GM21529 (cell line): ENCODE measurements around the gene MZT2A.
"Not testable (repeated sequence)": the region's sequence is repeated elsewhere in the genome, so short reads cannot be mapped to it uniquely, and the experiment has no call there.

Experiments used
- ATAC-seq: cut with Tn5 transposase; IDR thresholded peaks from one replicate; pipeline ENCODE4 v1.9.1; 2021; ENCODE audit not compliant: unreplicated experiment

MZT2A gene

DNA sequence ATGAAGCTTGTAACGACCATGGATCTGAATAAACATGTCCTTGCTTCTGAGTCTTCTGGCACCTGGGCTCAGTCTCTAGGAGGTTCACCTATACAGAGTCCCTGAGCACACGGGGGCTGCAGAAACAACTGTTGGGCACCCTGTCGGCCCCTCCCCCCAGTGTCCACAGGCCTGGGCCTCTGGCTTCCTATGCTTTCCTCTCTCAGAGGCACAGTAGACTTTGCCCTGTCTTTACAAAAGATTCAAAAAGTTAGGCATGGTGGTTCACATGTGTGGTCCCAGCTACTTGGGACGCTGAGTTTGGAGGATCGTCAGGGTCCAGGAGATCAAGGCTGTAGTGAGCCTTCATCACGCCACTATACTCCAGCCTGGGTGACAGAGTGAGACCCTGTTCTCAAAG lies 29.3 kb upstream of the MZT2A start:
- not testable (repeated sequence) for ATAC-seq

DNA sequence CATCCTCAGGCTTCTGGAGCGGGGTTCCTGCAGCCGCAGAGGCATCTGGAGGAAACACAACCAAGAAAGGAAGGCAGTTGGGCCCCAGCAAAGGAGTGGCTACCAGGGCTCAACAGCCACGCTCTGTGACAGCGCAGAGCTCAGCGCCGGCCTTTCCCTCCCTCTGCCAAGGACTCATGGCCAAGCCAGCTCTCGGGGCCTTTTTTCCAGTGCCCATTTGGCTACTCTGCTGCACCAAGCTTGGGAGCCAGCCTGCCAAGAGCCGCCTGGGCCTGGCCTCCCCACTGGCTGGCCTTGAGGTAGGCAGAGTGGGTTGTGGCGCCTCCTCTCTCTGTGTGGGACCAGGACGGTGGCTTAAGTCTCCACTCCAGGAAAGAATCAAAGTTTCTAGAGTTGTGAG lies 28.3 kb upstream of the MZT2A start:
- ATAC-seq, result no peak

DNA sequence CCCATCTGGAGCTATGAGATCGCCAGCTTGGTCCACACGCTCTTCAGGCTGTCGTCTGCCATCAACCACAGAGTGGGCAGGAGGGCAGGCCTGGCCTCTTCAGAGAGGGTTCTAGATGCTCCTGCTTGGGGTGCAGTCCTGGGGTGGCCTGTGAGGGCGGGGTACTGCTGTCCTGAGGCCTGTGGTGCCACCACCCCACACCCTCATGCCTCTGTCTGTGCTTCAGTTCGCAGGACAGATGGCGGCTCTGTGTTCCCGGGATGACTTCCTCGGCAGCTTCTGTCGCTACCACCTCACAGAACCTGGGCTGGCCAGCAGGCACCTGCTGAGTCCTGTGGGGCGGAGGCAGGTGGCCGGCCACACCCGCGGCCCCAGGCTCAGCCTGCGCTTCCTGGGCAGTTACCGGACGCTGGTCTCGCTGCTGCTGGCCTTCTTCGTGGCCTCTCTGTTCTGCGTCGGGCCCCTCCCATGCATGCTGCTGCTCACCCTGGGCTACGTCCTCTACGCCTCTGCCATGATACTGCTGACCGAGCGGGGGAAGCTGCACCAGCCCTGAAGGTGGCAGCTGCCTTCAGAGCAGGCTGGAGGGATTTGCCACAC lies 27.8 kb upstream of the MZT2A start:
- ATAC-seq, result not testable (repeated sequence)

DNA sequence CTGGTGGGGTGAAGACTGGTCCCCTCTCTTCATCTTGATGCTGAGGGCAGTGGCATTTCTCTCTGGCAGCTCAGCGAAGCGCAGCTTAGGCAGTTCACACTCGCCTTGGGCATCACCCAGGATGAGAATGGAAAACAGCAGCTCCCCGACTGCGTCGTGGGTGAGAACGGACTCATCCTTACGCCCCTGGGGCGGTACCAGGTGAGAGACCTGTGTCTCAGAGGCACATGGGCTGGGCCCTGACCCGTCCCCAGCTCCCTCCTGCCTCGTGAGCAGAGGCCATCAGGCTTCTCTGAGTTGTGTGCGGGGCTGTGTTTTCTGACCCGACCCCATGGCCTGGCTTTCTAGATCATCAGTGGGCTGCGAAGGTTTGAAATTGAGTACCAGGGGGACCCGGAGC lies 27.3 kb upstream of the MZT2A start:
- ATAC-seq, result no peak

DNA sequence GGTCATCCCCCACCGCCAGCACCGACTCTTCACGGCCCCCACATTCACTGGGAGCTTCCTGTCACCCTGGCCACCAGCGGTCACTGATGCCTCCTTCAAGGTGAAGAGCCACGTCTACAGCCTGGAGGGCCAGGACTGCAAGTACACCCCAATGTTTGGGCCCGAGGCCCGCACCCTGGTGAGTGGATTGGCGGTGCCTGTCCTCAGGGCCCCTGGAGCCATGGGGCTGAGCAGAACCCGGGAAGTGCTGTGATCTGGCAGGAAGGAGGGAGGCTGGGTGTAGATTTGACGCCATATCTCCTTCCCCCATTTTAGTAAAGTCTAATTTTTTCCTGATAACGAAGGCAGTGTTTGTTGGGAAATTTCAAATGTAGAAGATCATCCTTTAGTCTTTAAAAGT lies 26.3 kb upstream of the MZT2A start:
- not testable (repeated sequence) for ATAC-seq

DNA sequence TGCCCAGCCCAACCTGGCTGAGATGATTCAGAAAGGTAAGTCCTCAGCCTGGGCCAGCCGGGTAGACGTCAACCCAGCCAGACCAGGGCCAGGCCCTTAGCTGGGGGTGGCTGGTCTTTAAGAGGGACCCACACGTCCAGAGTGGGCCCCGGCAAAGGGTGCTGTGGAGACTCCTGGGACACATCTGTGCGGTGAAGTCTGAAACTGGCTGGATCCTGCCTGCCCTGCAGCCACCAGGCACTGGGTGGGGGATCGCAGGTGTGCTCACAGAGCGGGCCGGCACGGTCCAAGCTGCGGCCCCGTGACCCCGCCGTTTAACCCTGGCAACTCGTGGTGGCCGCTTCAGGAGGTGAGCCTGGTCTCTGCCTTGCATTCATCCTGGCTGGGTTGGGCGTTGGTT lies 25.7 kb upstream of the MZT2A start:
- not testable (repeated sequence) for ATAC-seq

DNA sequence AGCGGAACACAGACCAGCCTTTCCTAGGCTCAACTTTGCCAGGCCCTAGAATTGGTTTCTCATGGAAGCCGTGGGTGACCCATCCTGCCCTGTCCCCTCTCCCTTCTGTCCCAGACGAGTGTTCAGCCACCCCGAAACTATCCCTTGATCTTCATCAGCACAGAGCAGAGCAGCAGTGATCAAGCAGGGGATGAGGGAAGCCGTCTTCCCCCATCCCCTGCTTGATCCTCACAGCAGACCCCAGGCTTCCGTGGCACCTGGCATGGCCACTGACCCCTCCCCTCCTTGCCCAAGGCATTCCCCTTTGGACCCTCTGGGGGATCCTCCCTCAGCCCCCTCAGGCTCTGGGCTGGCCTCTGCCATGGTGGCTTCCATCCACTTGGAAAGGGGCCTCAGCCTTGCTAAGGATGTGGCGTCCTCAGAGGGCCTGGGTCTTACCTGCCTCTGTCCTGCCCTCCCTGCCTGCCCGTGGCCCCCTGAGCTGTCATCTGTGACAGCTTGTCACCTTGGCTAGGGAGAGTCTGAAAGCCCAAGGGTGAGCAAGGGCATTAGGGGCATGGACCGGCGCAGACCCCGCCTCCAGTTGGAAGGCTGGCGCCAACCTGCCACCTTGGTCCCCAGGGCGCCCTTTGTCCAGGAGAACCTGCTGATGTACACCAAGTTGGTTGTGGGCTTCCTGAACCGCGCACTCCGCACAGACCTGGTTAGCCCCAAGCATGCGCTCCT lies 25.1 kb upstream of the MZT2A start:
- ATAC-seq, result no peak

DNA sequence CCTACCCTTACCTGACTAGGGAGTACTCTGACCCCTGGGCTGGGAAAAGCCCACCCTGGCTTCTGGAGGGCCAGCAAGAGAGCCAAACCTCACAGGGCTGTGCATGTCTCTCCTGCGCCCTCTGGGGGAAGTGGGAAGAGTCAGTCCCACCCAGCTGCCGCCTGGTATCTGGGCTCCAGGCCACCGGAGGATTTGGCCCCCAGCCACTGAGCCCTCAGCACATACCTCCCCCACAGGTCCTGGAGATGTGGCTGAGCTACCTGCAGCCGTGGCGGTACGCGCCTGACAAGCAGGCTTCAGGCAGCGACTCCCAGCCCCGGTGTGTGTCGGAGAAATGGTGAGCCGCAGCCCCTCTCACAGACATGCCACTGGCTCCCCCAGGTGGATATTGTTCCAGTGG lies 24.4 kb upstream of the MZT2A start:
- ATAC-seq, result not testable (repeated sequence)

DNA sequence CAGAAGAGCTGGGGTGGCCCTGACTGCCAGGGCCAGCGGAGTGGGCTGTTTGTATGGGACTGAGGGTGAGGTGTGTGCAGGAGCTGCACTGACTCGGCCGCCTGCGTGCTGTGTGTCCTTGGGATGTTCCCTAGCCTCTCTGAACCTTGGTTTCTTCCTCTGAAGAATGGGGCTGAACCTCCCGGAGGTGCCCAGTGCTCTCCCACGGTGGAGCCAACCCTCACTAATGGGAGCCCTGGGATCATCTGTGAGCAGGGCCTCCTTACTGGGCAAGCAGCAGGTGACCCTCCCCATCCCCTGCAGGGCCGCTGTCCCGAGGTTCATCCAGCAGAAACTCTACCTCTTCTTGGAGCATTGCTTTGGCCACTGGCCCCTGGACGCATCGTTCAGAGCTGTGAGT lies 23.8 kb upstream of the MZT2A start:
- no peak for ATAC-seq

DNA sequence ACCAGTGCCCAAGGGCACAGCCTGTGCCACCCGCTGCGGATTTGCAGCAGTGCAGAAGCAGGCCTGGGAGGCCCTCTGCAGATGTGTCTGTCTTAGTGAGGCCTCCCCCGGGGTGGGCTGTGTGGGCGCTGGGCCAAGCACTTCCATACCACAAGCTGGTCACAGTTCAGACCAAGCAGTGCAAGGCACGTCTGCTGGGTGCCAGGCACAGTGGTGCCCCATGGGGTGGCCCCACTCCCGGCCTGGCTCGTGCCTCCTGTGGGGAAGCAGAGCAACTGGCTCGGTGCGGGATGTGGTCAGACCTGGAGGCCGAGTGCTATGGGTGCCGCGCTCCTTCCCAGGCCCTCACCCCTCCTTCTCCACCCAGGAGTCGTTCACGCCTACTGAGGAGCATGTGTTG lies 23.0 kb upstream of the MZT2A start:
- ATAC-seq, result not testable (repeated sequence)

DNA sequence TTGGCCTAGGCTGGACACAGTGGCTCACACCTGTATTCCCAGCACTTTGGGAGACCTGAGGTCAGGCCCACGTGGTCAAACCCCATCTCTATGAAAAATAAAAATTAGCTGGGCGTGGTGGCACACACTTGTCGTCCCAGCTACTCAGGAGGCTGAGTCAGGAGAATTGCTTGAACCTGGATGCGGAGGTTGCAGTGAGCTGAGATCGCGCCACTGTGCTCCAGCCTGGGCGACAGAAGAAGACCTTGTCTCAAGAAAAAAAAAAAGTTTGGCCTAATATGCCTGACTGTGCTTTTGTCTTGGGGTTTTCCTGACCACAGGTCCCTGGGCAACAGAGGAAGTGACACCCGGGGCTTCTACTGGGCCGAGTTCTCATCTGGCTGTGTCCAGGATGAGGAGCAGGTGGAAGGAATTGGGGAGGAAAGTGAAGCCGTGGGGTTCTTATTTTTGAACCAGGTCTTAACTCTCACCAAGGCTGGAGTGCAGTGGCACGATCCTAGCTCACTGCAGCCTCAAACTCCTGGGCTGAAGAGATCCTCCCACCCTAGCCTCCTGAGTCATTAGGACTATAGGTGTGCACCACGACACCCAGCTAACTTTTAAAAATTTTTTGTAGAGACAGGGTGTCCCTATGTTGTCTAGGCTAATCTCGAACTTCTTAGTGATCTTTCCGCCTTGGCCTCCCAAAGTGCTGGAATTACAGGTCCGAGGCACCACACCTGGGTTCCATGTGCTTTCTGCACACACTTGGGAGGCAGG lies 22.4 kb upstream of the MZT2A start:
- ATAC-seq, result peak; percentile 79

DNA sequence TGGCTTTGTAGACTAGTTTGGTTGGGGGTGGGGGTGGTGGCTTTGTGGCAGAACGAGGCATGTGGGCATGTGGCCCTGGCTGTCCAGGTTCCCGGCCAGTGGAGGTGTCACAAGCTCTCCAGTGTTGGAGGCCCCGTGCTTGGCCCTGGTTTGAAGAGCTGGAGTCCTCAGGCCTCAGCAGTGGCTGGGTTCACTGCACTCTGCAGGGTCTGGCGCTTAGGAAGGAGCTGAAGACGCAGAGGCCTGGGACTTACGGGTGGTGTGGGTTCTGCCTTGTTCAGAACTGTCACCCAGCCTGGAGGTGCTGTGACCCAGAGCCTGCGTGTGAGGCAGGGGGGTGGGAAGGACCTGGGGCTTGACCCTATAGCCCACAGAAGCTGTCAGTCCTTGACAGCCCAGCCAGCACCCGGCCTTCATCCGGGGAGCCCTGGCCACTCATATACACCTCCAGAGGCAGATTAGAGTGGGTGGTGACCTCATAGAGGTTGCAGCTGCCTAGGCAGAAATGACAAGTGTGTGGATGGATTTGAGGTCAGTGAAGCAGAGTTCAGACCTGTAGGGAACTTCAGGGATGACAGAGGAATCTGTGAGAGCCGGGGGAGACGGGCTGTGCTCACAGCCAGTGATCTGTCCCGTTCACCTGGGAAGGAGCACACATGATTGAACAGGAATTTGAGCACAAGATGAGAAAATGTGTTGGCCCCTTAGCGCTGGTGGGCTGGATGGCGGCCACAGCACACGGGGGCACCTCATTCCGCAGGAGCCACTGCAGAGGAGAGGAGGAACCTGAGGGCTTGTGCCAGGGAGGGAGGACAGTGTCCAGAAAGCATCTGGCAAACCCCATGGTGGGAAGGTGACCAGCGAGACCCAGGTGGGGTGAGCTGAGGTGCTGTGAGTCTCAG lies 20.0 kb upstream of the MZT2A start:
- not testable (repeated sequence) for ATAC-seq

DNA sequence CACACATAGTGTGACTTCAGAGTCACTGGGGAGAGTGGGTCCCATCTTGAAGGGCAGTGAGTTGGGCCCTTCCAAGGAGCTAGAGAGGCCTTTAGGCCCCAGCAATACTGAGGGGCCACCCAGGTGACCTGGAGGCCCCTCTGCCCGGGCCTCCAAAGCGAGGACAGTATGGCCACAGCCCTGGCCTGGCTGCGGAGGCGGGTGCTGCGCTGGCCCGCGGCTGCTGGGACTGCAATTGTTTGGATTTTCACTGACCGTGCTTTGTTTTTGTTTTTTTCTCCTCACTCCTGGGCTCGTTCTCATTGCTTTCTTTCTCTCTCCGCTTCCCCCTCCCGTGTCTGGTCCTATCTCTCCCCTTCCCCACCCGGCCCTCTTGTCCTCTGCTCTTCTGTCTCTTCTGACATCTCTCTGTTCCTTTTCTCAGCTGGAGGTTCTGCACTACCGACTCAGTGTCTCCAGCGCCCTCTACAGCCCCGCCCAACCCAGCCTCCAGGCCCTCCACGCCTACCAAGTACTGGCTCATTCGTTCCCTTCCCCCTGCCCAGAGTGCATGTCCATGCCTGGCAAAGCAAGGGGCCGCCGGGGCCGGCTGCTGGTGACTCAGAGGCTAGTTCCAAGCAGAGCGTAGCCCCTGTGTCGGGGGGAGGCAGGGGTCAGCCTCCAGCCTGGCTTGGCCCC lies 19.2 kb upstream of the MZT2A start:
- ATAC-seq, result not testable (repeated sequence)

DNA sequence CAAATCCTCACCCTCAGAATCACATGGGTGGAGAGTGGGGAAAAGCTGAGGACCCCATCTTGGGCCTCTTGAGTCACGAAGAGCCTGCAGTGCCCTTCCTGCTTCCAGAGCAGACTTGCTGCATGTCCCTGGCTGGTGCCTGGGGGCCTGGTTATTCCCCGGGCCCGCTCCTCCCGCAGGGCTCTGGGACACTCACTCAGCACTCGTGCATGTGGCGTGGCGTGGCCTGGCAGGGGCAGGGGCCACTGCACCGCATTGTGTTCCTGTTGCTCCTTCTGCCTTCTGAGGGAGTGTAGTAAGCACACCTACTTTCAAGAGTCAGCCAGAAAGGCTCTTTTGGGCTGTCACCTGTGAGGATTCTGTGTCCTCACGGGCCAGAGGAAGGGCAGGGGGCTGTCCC lies 17.4 kb upstream of the MZT2A start:
- no peak for ATAC-seq

DNA sequence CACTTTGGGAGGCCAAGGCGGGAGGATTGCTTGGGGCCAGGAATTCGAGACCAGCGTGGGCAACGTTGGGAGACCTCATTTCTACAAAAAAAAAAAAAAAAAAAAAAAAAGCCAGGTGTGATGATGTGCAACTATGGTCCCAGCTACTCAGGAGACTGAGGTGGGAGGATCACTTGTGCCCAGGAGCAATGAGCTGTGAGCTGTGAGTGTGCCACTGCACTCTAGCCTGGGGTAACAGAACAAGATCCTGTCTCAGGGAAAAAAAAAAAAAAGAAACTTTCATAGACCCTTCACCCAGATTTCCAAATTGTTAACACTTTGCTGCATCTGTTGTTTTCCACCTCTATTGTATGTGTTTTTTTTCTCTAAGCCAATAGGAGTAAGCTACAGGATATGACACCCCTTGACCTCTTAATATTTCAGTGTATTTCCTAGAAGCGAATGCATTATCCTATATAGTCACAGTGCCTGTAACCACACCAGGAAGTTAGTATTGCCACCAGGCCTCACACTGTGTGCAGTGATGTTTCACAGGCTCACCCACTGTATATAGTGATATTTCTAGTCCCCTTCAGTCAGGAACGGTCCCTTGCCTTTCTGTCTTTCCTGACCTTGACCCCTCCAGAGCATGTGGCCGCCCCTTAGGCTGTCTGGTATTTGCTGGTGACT lies 12.0 kb upstream of the MZT2A start:
- not testable (repeated sequence) for ATAC-seq

DNA sequence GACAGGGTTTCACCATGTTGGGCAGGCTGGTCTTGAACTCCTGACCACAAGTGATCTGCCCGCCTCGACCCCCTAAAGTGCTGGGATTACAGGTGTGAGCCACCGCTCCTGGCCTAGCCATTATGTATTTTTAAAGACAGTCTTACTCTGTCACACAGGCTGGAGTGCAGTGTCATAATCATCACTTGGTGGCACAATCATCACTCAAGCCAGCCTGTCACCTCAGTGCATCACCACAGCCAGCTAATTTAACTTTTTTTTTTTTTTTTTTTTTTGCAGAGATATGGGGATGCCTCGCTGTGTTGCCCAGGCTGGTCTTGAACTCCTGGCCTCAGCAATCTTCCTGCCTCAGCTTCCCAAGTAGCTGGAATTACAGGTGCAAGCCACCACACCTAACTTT lies 11.4 kb upstream of the MZT2A start:
- ATAC-seq, result not testable (repeated sequence)

DNA sequence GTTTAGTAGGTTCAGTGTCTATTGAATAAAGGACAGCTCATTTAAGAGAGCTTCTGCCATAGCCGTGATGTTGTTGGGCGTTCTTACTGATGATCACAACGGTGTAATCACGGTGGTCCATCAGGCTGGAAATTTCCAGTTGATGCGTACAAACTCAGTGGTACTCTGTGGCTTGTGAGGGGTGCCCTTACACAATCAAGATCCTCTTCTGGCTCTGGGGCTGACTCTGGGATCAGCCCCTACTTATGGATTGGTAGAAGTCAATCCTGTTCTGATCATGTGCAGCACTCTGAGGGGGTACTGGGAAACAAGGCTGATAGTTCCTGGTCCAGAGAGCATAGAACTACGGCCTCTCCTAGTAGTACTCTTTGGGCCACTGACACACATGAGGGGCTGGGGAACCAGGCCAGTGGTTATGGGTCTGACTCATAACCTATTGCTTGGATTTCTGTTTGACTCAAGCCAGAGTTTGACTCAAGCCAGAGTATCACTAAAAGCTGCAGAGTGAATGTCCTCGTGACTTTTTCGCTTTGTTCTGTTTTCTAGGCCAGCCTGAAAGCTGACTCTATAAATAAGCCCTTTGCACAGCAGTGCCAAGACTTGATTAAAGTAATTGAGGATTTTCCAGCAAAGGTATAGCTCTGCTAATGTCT lies 6.2 kb upstream of the MZT2A start:
- peak; percentile 91 for ATAC-seq

DNA sequence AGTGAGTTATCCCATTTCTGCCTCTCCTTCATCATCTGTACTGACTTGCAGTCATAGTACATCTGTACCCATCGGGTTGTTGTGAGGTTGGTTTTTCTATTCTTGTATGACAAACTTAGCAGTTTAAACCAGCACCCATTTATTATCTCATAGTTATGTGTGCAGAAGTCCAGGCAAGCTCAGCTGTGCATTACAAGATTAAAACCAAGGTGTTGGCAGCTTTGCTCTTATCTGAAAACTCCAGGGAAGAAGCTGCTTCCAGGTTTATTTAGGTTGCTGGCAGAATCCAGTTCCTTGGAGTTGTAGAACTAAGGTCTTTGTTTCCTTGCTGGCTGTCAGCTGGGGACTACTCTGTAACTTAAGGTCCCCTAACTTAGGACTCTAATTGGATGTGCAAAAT lies 3.3 kb upstream of the MZT2A start:
- ATAC-seq, result not testable (repeated sequence)

DNA sequence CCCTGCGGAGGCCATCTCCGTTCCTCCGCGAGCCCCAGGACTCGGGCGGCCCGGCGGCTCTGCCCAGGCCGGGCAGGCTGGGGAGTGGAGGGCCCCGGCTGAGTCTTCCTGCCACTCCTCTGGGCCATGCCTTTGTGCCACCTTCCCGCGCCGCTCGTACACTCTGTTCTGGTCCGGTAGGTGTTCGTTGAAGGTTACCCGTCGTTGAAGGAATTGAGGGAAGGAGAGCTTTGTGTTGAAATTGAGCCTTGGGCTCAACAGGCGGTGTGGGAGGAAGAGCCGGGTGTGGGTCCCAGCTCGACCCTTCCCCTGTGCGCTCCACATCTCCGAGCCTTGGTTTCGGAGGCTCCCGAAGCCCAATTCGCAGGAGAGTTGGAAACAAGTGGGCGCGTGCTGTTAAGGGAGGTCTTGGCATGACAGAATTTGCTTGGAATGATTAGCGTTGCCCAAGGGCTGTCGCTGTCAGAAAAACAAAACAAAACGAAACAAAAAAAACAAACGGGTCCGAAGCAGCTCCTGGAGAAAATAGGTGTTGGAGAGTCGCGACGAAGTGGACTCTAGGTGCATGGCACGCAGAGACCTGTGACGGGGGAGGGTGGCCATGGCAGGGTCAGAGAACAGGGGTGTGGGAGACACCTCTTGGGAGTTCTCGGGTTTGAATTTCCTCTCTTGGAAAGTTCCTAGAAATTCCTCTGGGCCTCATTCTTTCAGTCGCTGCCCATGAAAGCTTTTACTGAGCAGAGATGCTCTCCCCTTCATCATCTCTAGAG lies 1.2 kb upstream of the MZT2A start:
- peak; percentile 15 for ATAC-seq
